Measurements from ENCODE around the gene FAT1. TPM values are rescaled to one million over a fixed set of nuclear protein-coding genes. Genes with fewer than 3 reads are reported as not detected.

FAT1 gene
- total and polyA plus RNA-seq, 2 experiments from 2014 or later = 15.8 to 98.1 TPM

DNA sequence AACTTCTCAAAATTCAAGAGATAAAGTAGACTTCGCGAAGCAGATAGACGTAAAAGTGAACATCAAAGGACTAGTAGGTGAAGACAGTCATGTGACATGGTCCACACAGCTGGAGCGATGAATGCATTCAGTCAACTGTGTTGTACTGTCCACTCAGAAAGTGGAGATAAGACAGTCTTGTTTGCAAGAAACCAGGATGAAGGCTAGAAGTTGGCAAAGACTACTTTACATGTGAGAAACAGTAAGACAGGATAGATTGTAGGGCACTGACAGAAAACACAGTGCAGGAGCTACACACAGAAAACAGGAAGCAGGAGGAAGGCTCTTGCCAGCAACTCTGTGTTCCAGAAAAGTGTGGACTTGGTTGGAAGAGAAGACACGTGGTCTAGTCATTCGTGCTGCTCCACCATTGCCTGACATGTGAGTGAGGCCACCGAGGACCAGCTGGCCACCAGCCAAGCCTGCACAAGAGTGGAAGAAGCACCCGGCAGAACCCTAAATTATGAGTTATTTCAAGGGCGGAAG is 78.9 kb downstream of the FAT1 start:
- peak; percentile 34 to 85 for DNase-seq (ENCODE audit: low read depth in 1 of 2, low spot score in 1 of 2)

DNA sequence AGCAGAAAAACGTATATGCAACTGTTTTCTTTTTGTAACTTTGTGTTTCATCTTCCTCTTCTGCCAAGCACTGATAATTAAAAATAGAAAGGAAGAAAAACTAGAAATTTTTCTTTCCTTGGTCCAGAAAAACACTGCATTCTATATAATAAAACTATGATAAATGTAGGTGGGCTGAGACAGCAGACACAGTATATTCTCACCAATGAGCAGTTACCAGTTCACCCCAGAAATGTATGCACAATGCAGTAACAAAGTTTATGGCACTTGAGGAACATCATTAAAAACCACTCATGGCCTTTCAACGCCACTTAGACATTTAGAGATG is 79.4 kb downstream of the FAT1 start:
- H3K27ac ChIP-seq = no peak overlapping the region
- TF ChIP-seq, protein P1, sequence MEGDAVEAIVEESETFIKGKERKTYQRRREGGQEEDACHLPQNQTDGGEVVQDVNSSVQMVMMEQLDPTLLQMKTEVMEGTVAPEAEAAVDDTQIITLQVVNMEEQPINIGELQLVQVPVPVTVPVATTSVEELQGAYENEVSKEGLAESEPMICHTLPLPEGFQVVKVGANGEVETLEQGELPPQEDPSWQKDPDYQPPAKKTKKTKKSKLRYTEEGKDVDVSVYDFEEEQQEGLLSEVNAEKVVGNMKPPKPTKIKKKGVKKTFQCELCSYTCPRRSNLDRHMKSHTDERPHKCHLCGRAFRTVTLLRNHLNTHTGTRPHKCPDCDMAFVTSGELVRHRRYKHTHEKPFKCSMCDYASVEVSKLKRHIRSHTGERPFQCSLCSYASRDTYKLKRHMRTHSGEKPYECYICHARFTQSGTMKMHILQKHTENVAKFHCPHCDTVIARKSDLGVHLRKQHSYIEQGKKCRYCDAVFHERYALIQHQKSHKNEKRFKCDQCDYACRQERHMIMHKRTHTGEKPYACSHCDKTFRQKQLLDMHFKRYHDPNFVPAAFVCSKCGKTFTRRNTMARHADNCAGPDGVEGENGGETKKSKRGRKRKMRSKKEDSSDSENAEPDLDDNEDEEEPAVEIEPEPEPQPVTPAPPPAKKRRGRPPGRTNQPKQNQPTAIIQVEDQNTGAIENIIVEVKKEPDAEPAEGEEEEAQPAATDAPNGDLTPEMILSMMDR (IDR thresholded peaks at IDR 0.05; ENCODE audit: low read depth, low read length) = no peak

More for the DNA sequence above, 78.9 kb downstream of the FAT1 start:
- Histone ChIP-seq H3K27me3 (no peaks in the 10 kb centered on the region), H3K27ac (no peak overlapping the region), H3K36me3 (no peaks in the 10 kb centered on the region), H3K4me3 (no peak overlapping the region), H3K9me3 (ENCODE audit: low read depth) (no peaks in the 10 kb centered on the region), H3K4me1 (ENCODE audit: low read depth) (peaks cover 14% of the 10 kb centered on the region)
- TF ChIP-seq, protein P1 (IDR thresholded peaks at IDR 0.05; ENCODE audit: low read depth, low read length) = no peak

DNA sequence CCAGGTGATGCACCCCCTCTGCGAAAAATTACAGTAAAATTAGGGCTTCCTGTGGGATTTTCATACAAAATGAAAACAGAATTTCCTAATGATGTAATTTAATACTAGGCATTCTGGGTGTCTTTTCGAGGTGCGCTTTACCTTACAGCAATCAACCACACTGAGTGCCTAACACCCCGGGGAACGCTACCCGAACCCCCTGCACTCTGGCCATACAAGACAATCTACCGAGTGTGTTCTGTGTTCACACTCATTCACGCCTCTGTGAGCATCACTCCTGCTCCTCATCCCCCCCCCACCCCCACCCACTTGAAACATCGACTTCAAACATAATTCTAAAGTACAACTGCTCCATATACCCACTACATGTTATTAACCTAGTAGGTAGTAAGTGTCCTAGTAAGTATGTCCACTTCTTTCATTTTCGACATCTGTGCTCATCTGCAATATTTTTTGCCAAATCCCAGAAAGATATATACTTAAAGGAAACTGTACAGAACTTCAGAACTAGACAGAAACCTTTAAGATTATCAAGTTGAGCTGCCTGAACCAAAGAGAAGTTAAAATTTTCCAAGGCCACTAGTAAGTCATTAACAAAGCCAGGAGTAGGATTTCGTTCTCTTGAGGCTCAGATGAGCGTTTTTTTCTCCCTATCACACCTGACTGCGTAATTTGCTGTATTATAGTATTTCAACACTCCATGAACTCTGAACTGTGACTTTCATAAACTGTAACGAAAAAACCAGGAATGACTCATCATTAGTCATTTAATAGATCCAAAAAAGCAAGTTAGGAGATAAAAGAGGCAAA is 80.0 kb downstream of the FAT1 start:
- DNase-seq (ENCODE audit: low read depth in 1 of 2, low spot score in 1 of 2) = peak in 1 of 2 donors; percentile 76
- no peak overlapping the region for H3K4me3 ChIP-seq
- H3K27me3 ChIP-seq = no peaks in the 10 kb centered on the region
- peaks cover 14% of the 10 kb centered on the region for H3K4me1 ChIP-seq (ENCODE audit: low read depth)
- no peaks in the 10 kb centered on the region for H3K36me3 ChIP-seq
- no peaks in the 10 kb centered on the region for H3K9me3 ChIP-seq (ENCODE audit: low read depth)
- TF ChIP-seq, protein P1 (IDR thresholded peaks at IDR 0.05; ENCODE audit: low read depth, low read length) = no peak
- no peak overlapping the region for H3K27ac ChIP-seq

More for the DNA sequence above, 79.4 kb downstream of the FAT1 start:
- no peaks in the 10 kb centered on the region for H3K9me3 ChIP-seq (ENCODE audit: low read depth)
- peaks cover 14% of the 10 kb centered on the region for H3K4me1 ChIP-seq (ENCODE audit: low read depth)
- no peaks in the 10 kb centered on the region for H3K27me3 ChIP-seq
- H3K36me3 ChIP-seq = no peaks in the 10 kb centered on the region
- DNase-seq (ENCODE audit: low read depth in 1 of 2, low spot score in 1 of 2) = peak in 1 of 2 donors; percentile 5
- H3K4me3 ChIP-seq = no peak overlapping the region

DNA sequence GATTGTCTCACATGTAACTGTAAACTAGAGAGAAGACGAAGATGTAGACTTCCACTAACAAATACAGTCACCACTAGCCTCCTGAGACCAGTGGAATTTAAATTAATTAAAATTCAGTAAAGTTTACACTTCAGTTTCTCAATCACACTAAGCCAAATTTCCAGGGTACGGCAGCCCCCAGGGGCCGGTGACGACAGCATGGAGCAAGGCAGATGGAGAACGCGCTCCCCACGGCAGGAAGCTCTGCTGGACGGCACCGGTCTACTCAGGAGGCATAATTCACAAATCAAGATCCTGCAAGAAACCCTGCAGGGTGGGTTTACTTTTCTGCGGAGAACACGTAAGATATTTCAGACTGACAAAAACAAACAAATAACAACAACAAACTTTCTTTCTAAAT is 80.7 kb downstream of the FAT1 start:
- Histone ChIP-seq H3K27me3 (no peaks in the 10 kb centered on the region), H3K9me3 (ENCODE audit: low read depth) (no peaks in the 10 kb centered on the region), H3K27ac (no peak overlapping the region), H3K4me1 (ENCODE audit: low read depth) (peaks cover 14% of the 10 kb centered on the region), H3K4me3 (no peak overlapping the region), H3K36me3 (no peaks in the 10 kb centered on the region)
- TF ChIP-seq, protein P1 (IDR thresholded peaks at IDR 0.05; ENCODE audit: low read depth, low read length) = no peak
- no peak for DNase-seq (ENCODE audit: low read depth in 1 of 2, low spot score in 1 of 2)

DNA sequence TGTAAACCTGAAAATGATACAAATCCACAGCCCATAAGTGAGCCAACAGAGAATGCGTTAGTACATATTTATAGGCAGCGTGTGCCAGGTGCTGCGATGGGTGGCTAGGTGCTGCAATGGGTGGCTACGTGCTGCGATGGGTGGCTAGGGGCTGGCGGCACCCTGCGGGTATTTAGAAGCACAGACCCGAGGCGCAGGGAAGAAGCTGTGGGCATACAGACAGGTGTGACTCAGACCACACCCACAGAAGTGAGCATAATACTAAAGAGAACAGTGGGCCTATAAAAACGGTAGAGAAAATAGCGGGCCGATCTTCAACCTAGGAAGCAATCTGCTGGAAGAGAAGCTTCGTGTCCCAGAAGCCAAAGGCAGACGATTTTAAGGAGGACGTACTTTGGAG is 81.1 kb downstream of the FAT1 start:
- H3K9me3 ChIP-seq (ENCODE audit: low read depth) = no peaks in the 10 kb centered on the region
- no peaks in the 10 kb centered on the region for H3K36me3 ChIP-seq
- H3K27ac ChIP-seq = no peak overlapping the region
- H3K27me3 ChIP-seq = no peaks in the 10 kb centered on the region
- DNase-seq (ENCODE audit: low read depth in 1 of 2, low spot score in 1 of 2) = no peak
- H3K4me3 ChIP-seq = no peak overlapping the region
- TF ChIP-seq, protein P1 (IDR thresholded peaks at IDR 0.05; ENCODE audit: low read depth, low read length) = no peak
- peaks cover 14% of the 10 kb centered on the region for H3K4me1 ChIP-seq (ENCODE audit: low read depth)

All from cardiac muscle cell (in vitro differentiated cells and primary cell).